ENCODE results near the gene TERF2IP. TPM values are rescaled to one million over a fixed set of nuclear protein-coding genes. Genes with fewer than 3 reads are reported as not detected.

Gene TERF2IP
- total and polyA plus RNA-seq, 2 donors (not counting 1 experiment from before 2014, with no cell fraction given): 47.5 to 54.7 TPM

GRCh38 chr16:75622761-75623605, 24.6 kb upstream of the TERF2IP start, which contains the start of gene ADAT1:
Gene ADAT1, minus strand, starts transcription at chr16:75623281. Its CDS starts 2,482 bp downstream, at chr16:75620799.
- TF ChIP-seq CTCF (conservative IDR thresholded peaks at IDR 0.05 in 1 of 2, IDR thresholded peaks at IDR 0.05 in 1 of 2; ENCODE audit: low read depth in 1 of 2, low read length in 2 of 2) (no peak), EZH2 (IDR thresholded peaks at IDR 0.05; ENCODE audit: low read length, missing control alignments) (no peak)
- Histone ChIP-seq H4K20me1 (ENCODE audit: control insufficient read depth, extremely low read depth, insufficient read depth, low read length) (no peaks in the 10 kb centered on the region), H3K9ac (ENCODE audit: insufficient read depth, low read length) (peak within 1 kb of the TSS; percentile 66), H3K27me3 (ENCODE audit: control insufficient read depth, insufficient read depth, low read length) (no peaks in the 10 kb centered on the region), H3K79me2 (ENCODE audit: control insufficient read depth, insufficient read depth, low read length) (peaks cover 5% of the 10 kb centered on the region), H3K4me1 (ENCODE audit: control insufficient read depth, extremely low read depth, insufficient read depth, low read length) (peaks cover 4% of the 10 kb centered on the region), H2AFZ (ENCODE audit: low read length) (peak within 1 kb of the TSS; percentile 60), H3K27ac (ENCODE audit: insufficient read depth, low read length) (peak within 1 kb of the TSS; percentile 84), H3K4me3 (replicated peaks in 1 of 4; ENCODE audit: control extremely low read depth in 1 of 4, insufficient read depth in 1 of 4, low read depth in 3 of 4, low read length in 4 of 4) (peak within 1 kb of the TSS; percentile 67 to 81 (median 77)), H3K4me2 (ENCODE audit: extremely low read depth, insufficient read depth, low read length) (peak within 1 kb of the TSS; percentile 81), H3K9me3 (ENCODE audit: control insufficient read depth, insufficient read depth, low read depth, low read length) (no peaks in the 10 kb centered on the region), H3K36me3 (ENCODE audit: control insufficient read depth, insufficient read depth, low read length) (peaks cover 8% of the 10 kb centered on the region)
- DNase-seq (ENCODE audit: low read depth in 2 of 2): peak; percentile 98 to 99

- DNase-seq (ENCODE audit: low read depth in 2 of 2): peak; percentile 23 to 68
- Histone ChIP-seq H3K27ac (ENCODE audit: insufficient read depth, low read length) (no peak overlapping the region), H3K27me3 (ENCODE audit: control insufficient read depth, insufficient read depth, low read length) (no peaks in the 10 kb centered on the region), H3K4me2 (ENCODE audit: extremely low read depth, insufficient read depth, low read length) (no peak overlapping the region), H3K36me3 (ENCODE audit: control insufficient read depth, insufficient read depth, low read length) (peaks cover 15% of the 10 kb centered on the region), H3K9ac (ENCODE audit: insufficient read depth, low read length) (no peak overlapping the region), H2AFZ (ENCODE audit: low read length) (no peak overlapping the region), H3K79me2 (ENCODE audit: control insufficient read depth, insufficient read depth, low read length) (peaks cover 5% of the 10 kb centered on the region), H3K4me1 (ENCODE audit: control insufficient read depth, extremely low read depth, insufficient read depth, low read length) (peaks cover 4% of the 10 kb centered on the region), H3K9me3 (ENCODE audit: control insufficient read depth, insufficient read depth, low read depth, low read length) (no peaks in the 10 kb centered on the region), H4K20me1 (ENCODE audit: control insufficient read depth, extremely low read depth, insufficient read depth, low read length) (no peaks in the 10 kb centered on the region), H3K4me3 (replicated peaks in 1 of 4; ENCODE audit: control extremely low read depth in 1 of 4, insufficient read depth in 1 of 4, low read depth in 3 of 4, low read length in 4 of 4) (no peak overlapping the region)
- TF ChIP-seq EZH2 (IDR thresholded peaks at IDR 0.05; ENCODE audit: low read length, missing control alignments) (no peak), CTCF (conservative IDR thresholded peaks at IDR 0.05 in 1 of 2, IDR thresholded peaks at IDR 0.05 in 1 of 2; ENCODE audit: low read depth in 1 of 2, low read length in 2 of 2) (no peak)
These were observed 22.6 kb upstream of the TERF2IP start for GRCh38 chr16:75624921-75625334.

- Histone ChIP-seq H3K27ac (ENCODE audit: insufficient read depth, low read length) (no peak overlapping the region), H3K27me3 (ENCODE audit: control insufficient read depth, insufficient read depth, low read length) (no peaks in the 10 kb centered on the region), H3K4me1 (ENCODE audit: control insufficient read depth, extremely low read depth, insufficient read depth, low read length) (peaks cover 4% of the 10 kb centered on the region), H2AFZ (ENCODE audit: low read length) (no peak overlapping the region), H3K9ac (ENCODE audit: insufficient read depth, low read length) (no peak overlapping the region), H3K36me3 (ENCODE audit: control insufficient read depth, insufficient read depth, low read length) (peaks cover 13% of the 10 kb centered on the region), H3K79me2 (ENCODE audit: control insufficient read depth, insufficient read depth, low read length) (peaks cover 5% of the 10 kb centered on the region), H3K4me2 (ENCODE audit: extremely low read depth, insufficient read depth, low read length) (no peak overlapping the region), H3K4me3 (replicated peaks in 1 of 4; ENCODE audit: control extremely low read depth in 1 of 4, insufficient read depth in 1 of 4, low read depth in 3 of 4, low read length in 4 of 4) (no peak overlapping the region), H3K9me3 (ENCODE audit: control insufficient read depth, insufficient read depth, low read depth, low read length) (no peaks in the 10 kb centered on the region), H4K20me1 (ENCODE audit: control insufficient read depth, extremely low read depth, insufficient read depth, low read length) (no peaks in the 10 kb centered on the region)
- TF ChIP-seq CTCF (conservative IDR thresholded peaks at IDR 0.05 in 1 of 2, IDR thresholded peaks at IDR 0.05 in 1 of 2; ENCODE audit: low read depth in 1 of 2, low read length in 2 of 2) (no peak), EZH2 (IDR thresholded peaks at IDR 0.05; ENCODE audit: low read length, missing control alignments) (no peak)
- no peak for DNase-seq (ENCODE audit: low read depth in 2 of 2)
These were observed 20.8 kb upstream of the TERF2IP start for GRCh38 chr16:75626806-75627205.

All from fibroblast of lung (primary cell).